Measurements from ENCODE around the gene NDUFB3.

DNA sequence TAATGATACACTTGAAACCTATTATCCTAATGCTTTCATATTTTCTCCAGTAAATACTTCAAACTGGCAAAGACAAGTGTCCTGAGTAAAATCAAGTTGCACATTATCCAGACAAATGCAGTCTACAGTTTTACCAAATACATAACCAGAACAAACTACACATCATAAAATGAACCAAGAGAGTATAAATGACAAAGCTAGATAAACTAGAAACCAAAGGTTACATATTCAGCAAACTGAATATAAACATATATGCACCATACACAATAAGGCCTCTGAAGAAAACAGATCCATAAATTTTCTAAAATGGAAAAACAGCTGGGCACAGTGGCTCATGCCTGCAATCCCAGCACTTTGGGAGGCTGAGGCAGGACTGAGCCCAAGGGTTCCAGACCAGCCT lies 47.3 kb upstream of the NDUFB3 start:
- TF ChIP-seq, protein P1, sequence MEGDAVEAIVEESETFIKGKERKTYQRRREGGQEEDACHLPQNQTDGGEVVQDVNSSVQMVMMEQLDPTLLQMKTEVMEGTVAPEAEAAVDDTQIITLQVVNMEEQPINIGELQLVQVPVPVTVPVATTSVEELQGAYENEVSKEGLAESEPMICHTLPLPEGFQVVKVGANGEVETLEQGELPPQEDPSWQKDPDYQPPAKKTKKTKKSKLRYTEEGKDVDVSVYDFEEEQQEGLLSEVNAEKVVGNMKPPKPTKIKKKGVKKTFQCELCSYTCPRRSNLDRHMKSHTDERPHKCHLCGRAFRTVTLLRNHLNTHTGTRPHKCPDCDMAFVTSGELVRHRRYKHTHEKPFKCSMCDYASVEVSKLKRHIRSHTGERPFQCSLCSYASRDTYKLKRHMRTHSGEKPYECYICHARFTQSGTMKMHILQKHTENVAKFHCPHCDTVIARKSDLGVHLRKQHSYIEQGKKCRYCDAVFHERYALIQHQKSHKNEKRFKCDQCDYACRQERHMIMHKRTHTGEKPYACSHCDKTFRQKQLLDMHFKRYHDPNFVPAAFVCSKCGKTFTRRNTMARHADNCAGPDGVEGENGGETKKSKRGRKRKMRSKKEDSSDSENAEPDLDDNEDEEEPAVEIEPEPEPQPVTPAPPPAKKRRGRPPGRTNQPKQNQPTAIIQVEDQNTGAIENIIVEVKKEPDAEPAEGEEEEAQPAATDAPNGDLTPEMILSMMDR (IDR thresholded peaks at IDR 0.05; ENCODE audit: low read length), result no peak
- no peak for TF ChIP-seq EZH2phosphoT487 (IDR thresholded peaks at IDR 0.05; ENCODE audit: low read length)
